GM23338 (cell line): ENCODE data around the gene USP6. TPM values are rescaled to one million over a fixed set of nuclear protein-coding genes. Genes with fewer than 3 reads are reported as not detected.
A peak's percentile ranks its signal among the peaks of the same experiment; 100 is the strongest.

Experiments
- ATAC-seq: fragments of 200-7000 bp; cut with Tn5 transposase; 3 replicates; pipeline ENCODE4 v1.9.1; 2020
- DNase-seq: peaks from one replicate; pipeline ENCODE4 v3.0.0-alpha.2; 2015; ENCODE audit warnings: low spot score
- H2AFZ ChIP-seq: fragments of 200-600 bp; sonication (generic); 2 replicates; pipeline ENCODE4 v1.8.0; 2016; ENCODE audit warnings: antibody characterized with exemption, mild to moderate bottlenecking, moderate library complexity
- H3F3A ChIP-seq: fragments of 200-600 bp; sonication (generic); replicated peaks from 2 replicates; pipeline ENCODE4 v1.8.0; 2017; ENCODE audit warnings: antibody characterized with exemption, mixed run types, low read depth
- H3K27ac ChIP-seq: fragments of 200-600 bp; sonication (generic); 2 replicates; pipeline ENCODE4 v1.6.1; 2016; ENCODE audit warnings: low read depth
- H3K27me3 ChIP-seq: fragments of 200-600 bp; sonication (generic); 2 replicates; pipeline ENCODE4 v1.8.0; 2016; ENCODE audit warnings: mild to moderate bottlenecking, mixed run types, moderate library complexity; ENCODE audit not compliant: insufficient read depth
- H3K36me3 ChIP-seq: fragments of 200-600 bp; sonication (generic); 2 replicates; pipeline ENCODE4 v1.8.0; 2016; ENCODE audit warnings: mild to moderate bottlenecking; ENCODE audit not compliant: insufficient read depth
- H3K4me1 ChIP-seq: fragments of 200-600 bp; sonication (generic); 2 replicates; pipeline ENCODE4 v1.8.0; 2016; ENCODE audit warnings: mild to moderate bottlenecking, moderate library complexity; ENCODE audit not compliant: insufficient read depth
- H3K4me2 ChIP-seq: fragments of 200-600 bp; sonication (generic); 2 replicates; pipeline ENCODE4 v1.7.1; 2017; ENCODE audit warnings: mixed run types
- H3K4me3 ChIP-seq: fragments of 200-600 bp; sonication (generic); 2 replicates; pipeline ENCODE4 v1.6.1; 2016; ENCODE audit warnings: mixed run types
- H3K79me2 ChIP-seq: fragments of 200-600 bp; sonication (generic); replicated peaks from 2 replicates; pipeline ENCODE4 v1.8.0; 2017; ENCODE audit warnings: mild to moderate bottlenecking; ENCODE audit not compliant: insufficient read depth
- H3K9me2 ChIP-seq: fragments of 200-600 bp; sonication (generic); 2 replicates; pipeline ENCODE4 v1.8.0; 2017; ENCODE audit not compliant: insufficient read depth
- H4K20me1 ChIP-seq: fragments of 200-600 bp; sonication (generic); replicated peaks from 2 replicates; pipeline ENCODE4 v1.8.0; 2017; ENCODE audit warnings: mild to moderate bottlenecking; ENCODE audit not compliant: insufficient read depth
- H3K27ac Mint-ChIP-seq: 2 replicates; pipeline ENCODE4 v1.8.0; 2020; ENCODE audit warnings: inconsistent platforms, mild to moderate bottlenecking, moderate library complexity, mixed read lengths
- H3K27me3 Mint-ChIP-seq: 3 replicates; pipeline ENCODE4 v1.8.0; 2022; ENCODE audit warnings: low read depth, mild to moderate bottlenecking, moderate library complexity, mixed read lengths, inconsistent platforms; ENCODE audit not compliant: insufficient read depth, poor library complexity
- H3K36me3 Mint-ChIP-seq: 3 replicates; pipeline ENCODE4 v1.8.0; 2021; ENCODE audit warnings: low read depth, mild to moderate bottlenecking, inconsistent platforms, moderate library complexity, mixed read lengths
- H3K4me1 Mint-ChIP-seq: 3 replicates; pipeline ENCODE4 v1.8.0; 2020; ENCODE audit warnings: mild to moderate bottlenecking, inconsistent platforms, mixed read lengths
- H3K4me3 Mint-ChIP-seq: 3 replicates; pipeline ENCODE4 v1.8.0; 2021; ENCODE audit warnings: moderate library complexity, mild to moderate bottlenecking, inconsistent platforms, mixed read lengths
- H3K9me3 Mint-ChIP-seq: 3 replicates; pipeline ENCODE4 v1.8.0; 2020; ENCODE audit warnings: moderate library complexity, mild to moderate bottlenecking, inconsistent platforms, mixed read lengths
- CREB1 ChIP-seq: fragments of 250-450 bp; sonication (Bioruptor Pico); IDR thresholded peaks from 2 replicates; pipeline ENCODE4 v1.5.0; 2020; ENCODE audit warnings: low read depth, mild to moderate bottlenecking, moderate library complexity
- CTCF ChIP-seq, 2 experiments: fragments of 200-600 bp in 1 of 2; sonication (generic) in 1 of 2; conservative IDR thresholded peaks; 2 replicates each; pipeline versions ENCODE4 v1.5.1 to v1.6.1; 2016 to 2017; ENCODE audit warnings: antibody characterized with exemption in 2 of 2, low read depth in 2 of 2, mild to moderate bottlenecking in 2 of 2, moderate library complexity in 1 of 2
- ETS1 ChIP-seq: IDR thresholded peaks from 2 replicates; pipeline ENCODE4 v1.6.1; 2016; ENCODE audit warnings: antibody characterized with exemption
- EZH2 ChIP-seq: fragments of 200-600 bp; sonication (generic); IDR thresholded peaks from one replicate; pipeline ENCODE4 v1.8.0; 2017; ENCODE audit warnings: antibody characterized with exemption, mild to moderate bottlenecking, low read depth; ENCODE audit not compliant: unreplicated experiment
- EZH2phosphoT487 ChIP-seq: fragments of 200-600 bp; sonication (generic); IDR thresholded peaks from one replicate; pipeline ENCODE4 v1.8.1; 2018; ENCODE audit warnings: antibody characterized with exemption; ENCODE audit not compliant: unreplicated experiment
- POLR2AphosphoS5 ChIP-seq: IDR thresholded peaks from 2 replicates; pipeline ENCODE4 v1.6.1; 2016; ENCODE audit warnings: antibody characterized with exemption, low read depth
- REST ChIP-seq: IDR thresholded peaks from one replicate; pipeline ENCODE4 v1.6.1; 2018; ENCODE audit warnings: antibody characterized with exemption; ENCODE audit not compliant: unreplicated experiment
- STAT1 ChIP-seq: IDR thresholded peaks from one replicate; pipeline ENCODE4 v1.6.1; 2016; ENCODE audit warnings: antibody characterized with exemption; ENCODE audit not compliant: unreplicated experiment
- ZNF462 ChIP-seq: fragments of 250-450 bp; sonication (Bioruptor Pico); IDR thresholded peaks from 2 replicates; pipeline ENCODE4 v1.5.0; 2020; ENCODE audit warnings: mild to moderate bottlenecking, moderate library complexity
- polyA plus RNA-seq: library from polyadenylated mRNA; unstranded; fragments of >200 nt; fragmentation: Nextera tagmentation; extraction: Ambion mirVana; gene quantifications from 2 replicates; pipeline ENCODE4 v1.2.1, GENCODE V29; 2016
- total RNA-seq: library from RNA; depleted of rRNA; stranded (reverse); fragments of >200 nt; shearing (Covaris generic); gene quantifications from 2 replicates; pipeline ENCODE4 v1.2.3, GENCODE V29; 2014

The USP6 gene
- total and polyA plus RNA-seq, 2 experiments from 2014 or later, result 0.94 to 1.3 TPM

GRCh38 chr17:5096731-5097100 is 19.1 kb upstream of the USP6 start (continued):
- TF ChIP-seq ZNF462, result no peak
- no peak for TF ChIP-seq ETS1

- Histone ChIP-seq H3K4me3 (peak overlapping the region; percentile 84), H3K27ac (peak overlapping the region; percentile 66; the same call in 1 of the 2 replicates), H3K4me2 (peak overlapping the region; percentile 91), H2AFZ (peak overlapping the region; percentile 99), H4K20me1 (no peaks in the 10 kb centered on the region; the same call in 1 of the 2 replicates), H3K36me3 (peaks cover 18% of the 10 kb centered on the region), H3K79me2 (no peaks in the 10 kb centered on the region), H3K27me3 (peaks cover 17% of the 10 kb centered on the region), H3K9me2 (no peaks in the 10 kb centered on the region), H3F3A (0 out of 2 replicates have a peak, but pooled peaks cover 2% of the 10 kb centered on the region), H3K4me1 (no peaks in the 10 kb centered on the region)
- peaks cover 35% of the 10 kb centered on the region for H3K36me3 Mint-ChIP-seq
- peak overlapping the region; percentile 88 for H3K4me3 Mint-ChIP-seq
- H3K27me3 Mint-ChIP-seq, result peaks cover 16% of the 10 kb centered on the region
- ATAC-seq (peak; percentile 95), DNase-seq (peak; percentile 98)
- H3K27ac Mint-ChIP-seq, result peak overlapping the region; percentile 86; the same call in 1 of the 2 replicates
- H3K4me1 Mint-ChIP-seq, result 0 out of 3 replicates have a peak, but pooled peaks cover 3% of the 10 kb centered on the region
- H3K9me3 Mint-ChIP-seq, result peaks cover 68% of the 10 kb centered on the region
- TF ChIP-seq CREB1 (CRISPR knock-in tag) (peak; percentile 58), ETS1 (peak; percentile 44; the same call in 1 of the 2 replicates), REST (no peak), STAT1 (no peak), EZH2 (no peak), EZH2phosphoT487 (no peak), POLR2AphosphoS5 (peak; percentile 78), CTCF (conservative IDR thresholded peaks at IDR 0.05; ENCODE audit: low read depth in 2 of 2) (peak in 1 of 2 experiments; percentile 31; a peak in 1 of 4 replicates)
Observed at GRCh38 chr17:5097101-5097834, 18.6 kb upstream of the USP6 start.
